HG02642 (cell line): Measurements from ENCODE around the gene MCF2L2.

Experiments used
- ATAC-seq: cut with Tn5 transposase; IDR thresholded peaks from one replicate; pipeline ENCODE4 v1.9.1; 2021; ENCODE audit warnings: mild to moderate bottlenecking; ENCODE audit not compliant: unreplicated experiment, poor library complexity

Gene MCF2L2

GRCh38 chr3:183339461-183340086 lies 88.8 kb downstream of the MCF2L2 start:
- no peak for ATAC-seq

GRCh38 chr3:183338520-183338919 lies 89.9 kb downstream of the MCF2L2 start:
- ATAC-seq: no peak

- ATAC-seq: no peak
Observed at GRCh38 chr3:183332487-183332886, 95.9 kb downstream of the MCF2L2 start.

GRCh38 chr3:183331498-183331897 lies 96.9 kb downstream of the MCF2L2 start:
- no peak for ATAC-seq

GRCh38 chr3:183330881-183331280 lies 97.5 kb downstream of the MCF2L2 start:
- ATAC-seq: no peak

GRCh38 chr3:183329543-183329942 lies 98.9 kb downstream of the MCF2L2 start:
- no peak for ATAC-seq

GRCh38 chr3:183328823-183329222 lies 99.6 kb downstream of the MCF2L2 start:
- ATAC-seq: no peak

GRCh38 chr3:183328164-183328563 lies 100.3 kb downstream of the MCF2L2 start:
- ATAC-seq: no peak

- ATAC-seq: no peak
Observed at GRCh38 chr3:183327343-183327742, 101.1 kb downstream of the MCF2L2 start.

GRCh38 chr3:183324083-183324482 lies 104.3 kb downstream of the MCF2L2 start:
- no peak for ATAC-seq

GRCh38 chr3:183319371-183319770 lies 109.0 kb downstream of the MCF2L2 start:
- ATAC-seq: no peak

GRCh38 chr3:183318877-183319276 lies 109.5 kb downstream of the MCF2L2 start:
- ATAC-seq: no peak

- no peak for ATAC-seq
Observed at GRCh38 chr3:183317886-183318865, 110.2 kb downstream of the MCF2L2 start.

GRCh38 chr3:183317271-183317670 lies 111.1 kb downstream of the MCF2L2 start:
- no peak for ATAC-seq

- ATAC-seq: no peak
Observed at GRCh38 chr3:183315739-183316138, 112.7 kb downstream of the MCF2L2 start.

GRCh38 chr3:183313764-183314163 lies 114.7 kb downstream of the MCF2L2 start:
- ATAC-seq: no peak

- no peak for ATAC-seq
Observed at GRCh38 chr3:183313351-183313750, 115.1 kb downstream of the MCF2L2 start.

- ATAC-seq: no peak
Observed at GRCh38 chr3:183312433-183312832, 116.0 kb downstream of the MCF2L2 start.

GRCh38 chr3:183310936-183311335 lies 117.5 kb downstream of the MCF2L2 start:
- ATAC-seq: no peak

GRCh38 chr3:183309276-183309675 lies 119.1 kb downstream of the MCF2L2 start:
- no peak for ATAC-seq

- no peak for ATAC-seq
Observed at GRCh38 chr3:183308751-183309150, 119.7 kb downstream of the MCF2L2 start.

GRCh38 chr3:183307749-183308148 lies 120.7 kb downstream of the MCF2L2 start:
- ATAC-seq: no peak
